ENCODE measurements around the gene C11orf52. TPM values are rescaled to one million over a fixed set of nuclear protein-coding genes. Genes with fewer than 3 reads are reported as not detected.

The C11orf52 gene
- total RNA-seq, 6 experiments from 2014 or later: 0.35 to 0.96 (median 0.64) TPM

DNA sequence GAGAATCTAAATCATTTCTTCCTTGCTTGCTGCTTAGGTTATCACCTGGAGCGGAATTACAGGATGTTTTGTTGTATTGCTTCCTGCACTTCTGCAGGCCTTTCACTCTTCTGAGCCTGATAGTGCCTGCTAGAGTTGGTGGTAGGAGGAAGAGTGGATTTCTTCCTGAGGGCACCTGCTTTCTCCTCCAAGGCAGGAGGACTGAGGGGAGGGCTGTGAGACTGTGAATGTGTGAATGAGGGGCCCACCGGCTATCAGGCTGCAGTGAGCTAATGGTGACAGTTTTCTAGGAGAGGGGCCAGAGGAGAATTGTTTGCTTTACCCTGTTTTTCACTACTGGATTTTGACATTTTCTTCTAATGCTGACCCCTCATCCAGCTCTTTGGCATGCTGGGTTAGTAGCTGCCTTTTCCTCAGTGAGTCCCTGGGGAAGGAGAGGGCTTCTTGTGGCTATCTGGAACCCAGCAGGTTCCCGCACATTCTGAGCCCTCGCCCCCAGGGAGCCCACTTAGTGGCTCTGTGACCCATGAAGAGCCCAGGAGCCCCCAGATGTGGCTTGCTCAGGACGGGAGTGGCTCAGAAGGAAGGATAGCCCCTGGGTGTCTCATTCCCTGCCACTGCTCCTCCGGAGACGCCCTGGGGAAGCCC, 57.5 kb downstream of the C11orf52 start:
- H3K9me3 Mint-ChIP-seq: no peaks in the 10 kb centered on the region

More for the DNA sequence above, 57.5 kb downstream of the C11orf52 start:
- Mint-ChIP-seq H3K27me3 (ENCODE audit: insufficient read depth) (peaks cover 3% of the 10 kb centered on the region; the same call in 1 of the 2 replicates), H3K4me1 (ENCODE audit: low read depth) (peaks cover 48% of the 10 kb centered on the region), H3K36me3 (ENCODE audit: low read depth) (no peaks in the 10 kb centered on the region), H3K4me3 (peak overlapping the region; percentile 82), H3K27ac (peak overlapping the region; percentile 53; the same call in 1 of the 2 replicates)
- DNase-seq: no peak
- TF ChIP-seq, protein P1, sequence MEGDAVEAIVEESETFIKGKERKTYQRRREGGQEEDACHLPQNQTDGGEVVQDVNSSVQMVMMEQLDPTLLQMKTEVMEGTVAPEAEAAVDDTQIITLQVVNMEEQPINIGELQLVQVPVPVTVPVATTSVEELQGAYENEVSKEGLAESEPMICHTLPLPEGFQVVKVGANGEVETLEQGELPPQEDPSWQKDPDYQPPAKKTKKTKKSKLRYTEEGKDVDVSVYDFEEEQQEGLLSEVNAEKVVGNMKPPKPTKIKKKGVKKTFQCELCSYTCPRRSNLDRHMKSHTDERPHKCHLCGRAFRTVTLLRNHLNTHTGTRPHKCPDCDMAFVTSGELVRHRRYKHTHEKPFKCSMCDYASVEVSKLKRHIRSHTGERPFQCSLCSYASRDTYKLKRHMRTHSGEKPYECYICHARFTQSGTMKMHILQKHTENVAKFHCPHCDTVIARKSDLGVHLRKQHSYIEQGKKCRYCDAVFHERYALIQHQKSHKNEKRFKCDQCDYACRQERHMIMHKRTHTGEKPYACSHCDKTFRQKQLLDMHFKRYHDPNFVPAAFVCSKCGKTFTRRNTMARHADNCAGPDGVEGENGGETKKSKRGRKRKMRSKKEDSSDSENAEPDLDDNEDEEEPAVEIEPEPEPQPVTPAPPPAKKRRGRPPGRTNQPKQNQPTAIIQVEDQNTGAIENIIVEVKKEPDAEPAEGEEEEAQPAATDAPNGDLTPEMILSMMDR (IDR thresholded peaks at IDR 0.05): no peak

Other genes starting within 250 kb of the C11orf52 start
- gene PPP2R1B, start 152.5 kb upstream of the C11orf52 start, total RNA-seq (2021; fragmentation: NEBNext Ultra II Directional; extraction: Animal tissue kit (Norgen Biotek cat#: 25700)): 10 to 100 TPM; 41.6 to 50.9 (median 44.3) TPM
- gene ALG9, start 47.3 kb upstream of the C11orf52 start, total RNA-seq (2021; fragmentation: NEBNext Ultra II Directional; extraction: Animal tissue kit (Norgen Biotek cat#: 25700)): 10 to 100 TPM; 31.1 to 44.2 (median 36.5) TPM
- gene FDXACB1, start 39.7 kb upstream of the C11orf52 start, total RNA-seq (2021; fragmentation: NEBNext Ultra II Directional; extraction: Animal tissue kit (Norgen Biotek cat#: 25700)): 1 to 10 TPM; 1.4 to 2.4 (median 2.0) TPM
- gene CFAP68, start 39.4 kb upstream of the C11orf52 start, total RNA-seq (2021; fragmentation: NEBNext Ultra II Directional; extraction: Animal tissue kit (Norgen Biotek cat#: 25700)): 10 to 100 TPM; 10.3 to 15.6 (median 12.5) TPM
- gene CRYAB, start 7.1 kb upstream of the C11orf52 start, total RNA-seq (2021; fragmentation: NEBNext Ultra II Directional; extraction: Animal tissue kit (Norgen Biotek cat#: 25700)): 100 to 1,000 TPM in 4 of 6 experiments, 10 to 100 TPM in 2; 49.6 to 125 (median 103) TPM
- 1 to 10 TPM; 1.7 to 7.8 (median 5.4) TPM for gene HSPB2, start 6.2 kb upstream of the C11orf52 start, total RNA-seq (2021; fragmentation: NEBNext Ultra II Directional; extraction: Animal tissue kit (Norgen Biotek cat#: 25700))
- 10 to 100 TPM in 1 of 6 experiments, 1 to 10 TPM in 5; 8.4 to 11.2 (median 9.7) TPM for gene DIXDC1, start 18.4 kb downstream of the C11orf52 start, total RNA-seq (2021; fragmentation: NEBNext Ultra II Directional; extraction: Animal tissue kit (Norgen Biotek cat#: 25700))
- gene DLAT, start 106.5 kb downstream of the C11orf52 start, total RNA-seq (2021; fragmentation: NEBNext Ultra II Directional; extraction: Animal tissue kit (Norgen Biotek cat#: 25700)): 10 to 100 TPM; 35.9 to 44.2 (median 42.1) TPM
- 1 to 10 TPM in 4 of 6 experiments, under 1 TPM in 2; 0.59 to 1.5 (median 1.1) TPM for gene PIH1D2, start 155.1 kb downstream of the C11orf52 start, total RNA-seq (2021; fragmentation: NEBNext Ultra II Directional; extraction: Animal tissue kit (Norgen Biotek cat#: 25700))
- gene NKAPD1, start 155.4 kb downstream of the C11orf52 start, total RNA-seq (2021; fragmentation: NEBNext Ultra II Directional; extraction: Animal tissue kit (Norgen Biotek cat#: 25700)): 10 to 100 TPM; 17.0 to 22.2 (median 19.8) TPM
- gene TIMM8B, start 167.8 kb downstream of the C11orf52 start, total RNA-seq (2021; fragmentation: NEBNext Ultra II Directional; extraction: Animal tissue kit (Norgen Biotek cat#: 25700)): 10 to 100 TPM; 54.7 to 78.5 (median 64.2) TPM
- gene SDHD, start 168.0 kb downstream of the C11orf52 start, total RNA-seq (2021; fragmentation: NEBNext Ultra II Directional; extraction: Animal tissue kit (Norgen Biotek cat#: 25700)): 100 to 1,000 TPM in 1 of 6 experiments, 10 to 100 TPM in 5; 81.8 to 105 (median 91.5) TPM
- gene IL18, start 245.2 kb downstream of the C11orf52 start, total RNA-seq (2021; fragmentation: NEBNext Ultra II Directional; extraction: Animal tissue kit (Norgen Biotek cat#: 25700)): 1 to 10 TPM in 4 of 6 experiments, under 1 TPM in 2; 0.83 to 1.5 (median 1.2) TPM
- not detected for gene TEX12, start 248.5 kb downstream of the C11orf52 start, total RNA-seq (2021; fragmentation: NEBNext Ultra II Directional; extraction: Animal tissue kit (Norgen Biotek cat#: 25700))